Ramos (cell line): Measurements from ENCODE around the gene CAMTA1.

Source experiments
- in situ Hi-C: fragments of 300-500 bp; cut with MboI; formaldehyde crosslinking; loops from one replicate; pipeline ENCODE4 v1.14.3; 2022; ENCODE audit warnings: low sequenced_read_pairs; ENCODE audit not compliant: unreplicated experiment

CAMTA1 gene

GRCh38 chr1:6950001-6950765 is 164.9 kb downstream of the CAMTA1 start:
- in situ Hi-C loops = no loop called here

GRCh38 chr1:6951536-6951935 is 166.3 kb downstream of the CAMTA1 start:
- in situ Hi-C loops = no loop called here

GRCh38 chr1:6953216-6953615 is 168.0 kb downstream of the CAMTA1 start:
- in situ Hi-C loops = no loop called here

- in situ Hi-C loops = no loop called here
Measured at GRCh38 chr1:6953907-6954364, 168.7 kb downstream of the CAMTA1 start.

- in situ Hi-C loops = no loop called here
Measured at GRCh38 chr1:6954591-6954990, 169.3 kb downstream of the CAMTA1 start.

- in situ Hi-C loops = no loop called here
Measured at GRCh38 chr1:6955357-6956094, 170.3 kb downstream of the CAMTA1 start.

- in situ Hi-C loops = no loop called here
Measured at GRCh38 chr1:6956488-6957159, 171.4 kb downstream of the CAMTA1 start.

GRCh38 chr1:6957341-6957740 is 172.1 kb downstream of the CAMTA1 start:
- in situ Hi-C loops = no loop called here

GRCh38 chr1:6958407-6959030 is 173.3 kb downstream of the CAMTA1 start:
- in situ Hi-C loops = no loop called here

- in situ Hi-C loops = no loop called here
Measured at GRCh38 chr1:6959491-6959890, 174.2 kb downstream of the CAMTA1 start.

- in situ Hi-C loops = no loop called here
Measured at GRCh38 chr1:6960291-6960811, 175.1 kb downstream of the CAMTA1 start.

GRCh38 chr1:6960860-6961259 is 175.6 kb downstream of the CAMTA1 start:
- in situ Hi-C loops = no loop called here

- in situ Hi-C loops = no loop called here
Measured at GRCh38 chr1:6961289-6961688, 176.0 kb downstream of the CAMTA1 start.

- in situ Hi-C loops = no loop called here
Measured at GRCh38 chr1:6961905-6962477, 176.7 kb downstream of the CAMTA1 start.

GRCh38 chr1:6962478-6962995 is 177.3 kb downstream of the CAMTA1 start:
- in situ Hi-C loops = no loop called here

- in situ Hi-C loops = no loop called here
Measured at GRCh38 chr1:6962996-6963911, 178.0 kb downstream of the CAMTA1 start.

GRCh38 chr1:6963912-6964307 is 178.7 kb downstream of the CAMTA1 start:
- in situ Hi-C loops = no loop called here

GRCh38 chr1:6965083-6965934 is 180.1 kb downstream of the CAMTA1 start:
- in situ Hi-C loops = no loop called here
